PC-3 (cell line): Measurements from ENCODE around the gene ADORA3. TPM values are rescaled to one million over a fixed set of nuclear protein-coding genes. Genes with fewer than 3 reads are reported as not detected.

Experiments used
- ATAC-seq: fragments of 200-7000 bp; cut with Tn5 transposase; 2 replicates; pipeline ENCODE4 v1.9.1; 2020; ENCODE audit warnings: mild to moderate bottlenecking, moderate library complexity
- BruUV-seq: library from RNA; stranded (reverse); fragments of 400-500 nt; replicated peaks from 2 replicates; lab custom pipeline; 2021; lab: Mats Ljungman, UMichigan
- CTCF ChIA-PET: fragments of 300-600 bp; sonication (Branson Sonifier 250); formaldehyde crosslinking; loops from one replicate; lab custom pipeline; 2022; ENCODE audit warnings: antibody characterized with exemption; lab: Charles Lee
- POLR2A ChIA-PET: fragments of 300-600 bp; sonication (Branson Sonifier 250); formaldehyde crosslinking; loops from one replicate; lab custom pipeline; 2022; ENCODE audit warnings: antibody characterized with exemption; ENCODE audit not compliant: unreplicated experiment; lab: Charles Lee
- DNase-seq: peaks from one replicate; pipeline ENCODE4 v3.0.0-alpha.2; 2015
- H2AFZ ChIP-seq: fragments of 300-600 bp; sonication (generic); 2 replicates; pipeline ENCODE4 v1.6.0; 2016; ENCODE audit warnings: antibody characterized with exemption, low read length
- H3F3A ChIP-seq: fragments of 300-600 bp; sonication (generic); one replicate; pipeline ENCODE4 v1.6.0; 2017; ENCODE audit warnings: antibody characterized with exemption, low read length, control low read depth, mild to moderate bottlenecking; ENCODE audit not compliant: unreplicated experiment
- H3K27ac ChIP-seq: fragments of 300-600 bp; sonication (generic); 2 replicates; pipeline ENCODE4 v1.5.1; 2016; ENCODE audit warnings: mild to moderate bottlenecking, low read length
- H3K27me3 ChIP-seq: fragments of 300-600 bp; sonication (generic); 2 replicates; pipeline ENCODE4 v1.6.1; 2016; ENCODE audit warnings: low read length, mixed read lengths
- H3K36me3 ChIP-seq: fragments of 300-600 bp; sonication (generic); 2 replicates; pipeline ENCODE4 v1.6.1; 2016; ENCODE audit warnings: low read depth, mixed run types, low read length, mixed read lengths
- H3K4me1 ChIP-seq: fragments of 300-600 bp; sonication (generic); 2 replicates; pipeline ENCODE4 v1.5.1; 2016; ENCODE audit warnings: low read length; ENCODE audit not compliant: insufficient read depth
- H3K4me2 ChIP-seq: fragments of 300-600 bp; sonication (generic); 2 replicates; pipeline ENCODE4 v1.6.0; 2016; ENCODE audit warnings: low read length
- H3K4me3 ChIP-seq: fragments of 300-600 bp; sonication (generic); 2 replicates; pipeline ENCODE4 v1.5.1; 2016; ENCODE audit warnings: mild to moderate bottlenecking, low read length, mixed read lengths
- H3K79me2 ChIP-seq: fragments of 300-600 bp; sonication (generic); 2 replicates; pipeline ENCODE4 v1.6.1; 2017; ENCODE audit warnings: low read length, mixed read lengths
- H3K9ac ChIP-seq: fragments of 300-600 bp; sonication (generic); 2 replicates; pipeline ENCODE4 v1.6.0; 2016; ENCODE audit warnings: mild to moderate bottlenecking, low read length
- H3K9me2 ChIP-seq: fragments of 300-600 bp; sonication (generic); replicated peaks from 2 replicates; pipeline ENCODE4 v1.6.1; 2016; ENCODE audit warnings: mixed run types, low read length, mixed read lengths
- H3K9me3 ChIP-seq: fragments of 300-600 bp; sonication (generic); 2 replicates; pipeline ENCODE4 v1.6.1; 2016; ENCODE audit warnings: low read length, mixed read lengths
- H4K20me1 ChIP-seq: fragments of 300-600 bp; sonication (generic); 2 replicates; pipeline ENCODE4 v1.6.1; 2016; ENCODE audit warnings: low read length, mixed read lengths
- EZH2 ChIP-seq: fragments of 300-600 bp; sonication (generic); IDR thresholded peaks from one replicate; pipeline ENCODE4 v1.6.1; 2017; ENCODE audit warnings: antibody characterized with exemption, mild to moderate bottlenecking, low read length; ENCODE audit not compliant: unreplicated experiment
- EZH2phosphoT487 ChIP-seq: fragments of 300-600 bp; sonication (generic); IDR thresholded peaks from 2 replicates; pipeline ENCODE4 v1.6.1; 2018; ENCODE audit warnings: mild to moderate bottlenecking, antibody characterized with exemption, low read length, borderline replicate concordance
- intact Hi-C: fragments of 100-400 bp; cut with micrococcal nuclease; formaldehyde crosslinking; loops from 2 replicates; pipeline ENCODE4 v1.9.0; 2023
- total RNA-seq: library from RNA; depleted of rRNA; stranded (reverse); fragments of >200 nt; gene quantifications from 2 replicates; pipeline ENCODE4 v1.2.3, GENCODE V29; 2014
- TF ChIP-seq, protein P1 (sequence below): fragments of 300-600 bp; sonication (generic); conservative IDR thresholded peaks from 2 replicates; pipeline ENCODE4 v1.5.1; 2017; ENCODE audit warnings: antibody characterized with exemption, low read depth, mild to moderate bottlenecking, low read length

The ADORA3 gene
- total RNA-seq, 1 experiment from 2014 or later: not detected

DNA sequence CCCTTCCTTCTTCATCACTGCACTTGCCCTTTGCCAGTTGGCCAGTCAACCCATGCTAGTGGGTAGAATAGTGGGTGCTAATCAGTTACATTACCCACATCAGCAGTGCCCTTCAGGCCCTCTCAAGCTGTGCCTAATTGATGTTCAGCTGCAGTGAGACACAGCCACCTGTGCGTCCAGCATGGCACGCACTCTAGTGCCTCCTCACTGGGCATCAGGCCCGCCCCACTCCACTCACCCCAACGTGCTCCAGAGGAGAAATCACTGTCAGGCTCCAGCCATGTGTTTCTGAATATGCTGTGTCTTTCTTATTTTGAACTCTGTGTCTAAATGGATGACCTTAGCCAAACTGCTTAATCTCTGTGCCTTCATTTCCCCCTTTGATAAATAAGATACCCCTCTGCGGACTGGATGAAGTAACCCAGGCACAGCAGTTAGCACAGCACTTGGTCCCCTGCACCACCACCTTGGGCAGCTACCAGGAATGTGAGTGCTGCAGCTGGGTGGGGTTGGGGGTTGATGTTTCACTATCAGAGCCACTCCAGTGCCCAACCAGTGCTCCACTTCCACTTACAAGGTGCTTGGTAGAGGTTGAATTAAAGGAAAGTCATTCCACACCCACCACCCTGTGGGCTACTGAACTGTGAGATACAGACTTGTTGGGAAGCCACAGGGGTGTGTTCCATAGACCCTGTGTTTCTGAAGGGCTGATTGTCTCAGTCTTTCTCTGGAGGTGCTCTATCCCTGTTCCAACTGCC lies 8.9 kb upstream of the ADORA3 start:
- BruUV-seq: no TSS peak
- no peaks in the 10 kb centered on the region for H3K9me3 ChIP-seq

DNA sequence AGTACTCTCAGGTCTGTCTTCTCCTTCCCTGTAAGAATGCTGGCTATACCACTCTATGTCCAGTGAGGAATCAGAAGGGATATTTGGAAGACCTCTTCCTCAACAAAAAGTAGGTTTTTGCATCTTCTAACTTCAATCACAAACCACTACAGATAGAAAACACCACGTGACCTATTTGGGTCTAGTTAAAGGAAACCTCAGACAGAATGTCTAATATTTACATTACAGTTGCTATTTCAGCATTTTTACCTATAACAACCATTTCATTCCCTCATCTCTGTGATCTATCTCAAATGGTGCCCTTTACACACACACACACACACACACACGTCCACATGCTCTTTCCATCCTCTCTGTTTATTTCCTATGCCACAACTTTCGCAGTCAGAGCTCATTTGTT lies 7.9 kb upstream of the ADORA3 start:
- Histone ChIP-seq H3K36me3 (no peaks in the 10 kb centered on the region), H3K9me2 (no peaks in the 10 kb centered on the region), H3K9ac (no peak overlapping the region), H3K4me2 (no peak overlapping the region), H2AFZ (no peak overlapping the region), H3K9me3 (no peaks in the 10 kb centered on the region), H3K27me3 (no peaks in the 10 kb centered on the region), H3K4me1 (peaks cover 12% of the 10 kb centered on the region), H3K27ac (no peak overlapping the region), H3F3A (no peaks in the 10 kb centered on the region), H3K79me2 (no peaks in the 10 kb centered on the region), H4K20me1 (no peaks in the 10 kb centered on the region), H3K4me3 (no peak overlapping the region)
- DNase-seq (no peak), ATAC-seq (no peak)
- POLR2A ChIA-PET: no interaction called here
- no TSS peak for BruUV-seq
- TF ChIP-seq, protein P1, sequence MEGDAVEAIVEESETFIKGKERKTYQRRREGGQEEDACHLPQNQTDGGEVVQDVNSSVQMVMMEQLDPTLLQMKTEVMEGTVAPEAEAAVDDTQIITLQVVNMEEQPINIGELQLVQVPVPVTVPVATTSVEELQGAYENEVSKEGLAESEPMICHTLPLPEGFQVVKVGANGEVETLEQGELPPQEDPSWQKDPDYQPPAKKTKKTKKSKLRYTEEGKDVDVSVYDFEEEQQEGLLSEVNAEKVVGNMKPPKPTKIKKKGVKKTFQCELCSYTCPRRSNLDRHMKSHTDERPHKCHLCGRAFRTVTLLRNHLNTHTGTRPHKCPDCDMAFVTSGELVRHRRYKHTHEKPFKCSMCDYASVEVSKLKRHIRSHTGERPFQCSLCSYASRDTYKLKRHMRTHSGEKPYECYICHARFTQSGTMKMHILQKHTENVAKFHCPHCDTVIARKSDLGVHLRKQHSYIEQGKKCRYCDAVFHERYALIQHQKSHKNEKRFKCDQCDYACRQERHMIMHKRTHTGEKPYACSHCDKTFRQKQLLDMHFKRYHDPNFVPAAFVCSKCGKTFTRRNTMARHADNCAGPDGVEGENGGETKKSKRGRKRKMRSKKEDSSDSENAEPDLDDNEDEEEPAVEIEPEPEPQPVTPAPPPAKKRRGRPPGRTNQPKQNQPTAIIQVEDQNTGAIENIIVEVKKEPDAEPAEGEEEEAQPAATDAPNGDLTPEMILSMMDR: no peak
- TF ChIP-seq EZH2phosphoT487 (no peak), EZH2 (no peak)
- intact Hi-C loops: no loop called here
- CTCF ChIA-PET: no interaction called here

More for the DNA sequence above, 8.9 kb upstream of the ADORA3 start:
- Histone ChIP-seq H3K27me3 (no peaks in the 10 kb centered on the region), H3F3A (no peaks in the 10 kb centered on the region), H3K79me2 (no peaks in the 10 kb centered on the region), H3K36me3 (no peaks in the 10 kb centered on the region), H3K9ac (no peak overlapping the region), H4K20me1 (no peaks in the 10 kb centered on the region), H3K4me3 (no peak overlapping the region), H3K4me1 (peaks cover 8% of the 10 kb centered on the region), H3K9me2 (no peaks in the 10 kb centered on the region), H2AFZ (no peak overlapping the region), H3K27ac (no peak overlapping the region), H3K4me2 (no peak overlapping the region)
- ChIA-PET POLR2A (no interaction called here), CTCF (no interaction called here)
- no peak for TF ChIP-seq EZH2phosphoT487
- TF ChIP-seq, protein P1: no peak
- TF ChIP-seq EZH2: no peak
- ATAC-seq (no peak), DNase-seq (no peak)
- intact Hi-C loops: no loop called here

DNA sequence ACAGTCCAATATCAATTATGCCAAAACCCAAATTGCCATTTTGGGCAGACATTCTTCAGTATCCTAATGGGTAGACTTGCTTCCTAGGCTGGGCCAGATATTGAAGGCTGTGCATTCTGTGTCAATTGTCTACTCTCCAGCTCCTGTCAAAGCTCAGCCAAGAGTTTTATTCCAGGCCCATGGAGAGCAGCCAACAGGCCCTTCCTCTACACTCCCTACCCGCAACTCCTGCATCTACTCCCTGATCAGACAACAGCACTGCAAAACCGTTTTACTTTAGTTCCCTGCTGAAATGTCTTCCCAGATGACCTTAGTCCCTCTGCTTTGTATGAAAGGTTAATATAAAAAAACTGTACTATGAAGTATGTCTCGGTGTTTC lies 6.6 kb upstream of the ADORA3 start:
- no peaks in the 10 kb centered on the region for H3K27me3 ChIP-seq
- H3K9me3 ChIP-seq: no peaks in the 10 kb centered on the region
- H3K4me3 ChIP-seq: no peak overlapping the region
- no peaks in the 10 kb centered on the region for H3F3A ChIP-seq
- no peak overlapping the region for H3K9ac ChIP-seq
- ChIA-PET POLR2A (no interaction called here), CTCF (interaction anchor here (0.6 kb wide), 1 partner anchor 83 kb away, joined by 3 read pairs; no protein-coding TSS in a partner anchor)
- intact Hi-C loops: loop anchor here (2.0 kb wide), 2 partner anchors 195 to 259 kb away; no protein-coding TSS in a partner anchor
- peaks cover 12% of the 10 kb centered on the region for H3K4me1 ChIP-seq
- ATAC-seq: no peak
- TF ChIP-seq EZH2phosphoT487: no peak
- TF ChIP-seq, protein P1: no peak
- TF ChIP-seq EZH2: no peak
- H3K4me2 ChIP-seq: no peak overlapping the region
- no peaks in the 10 kb centered on the region for H3K36me3 ChIP-seq
- H2AFZ ChIP-seq: no peak overlapping the region
- H3K27ac ChIP-seq: no peak overlapping the region
- no peaks in the 10 kb centered on the region for H3K79me2 ChIP-seq
- BruUV-seq: no TSS peak
- no peaks in the 10 kb centered on the region for H4K20me1 ChIP-seq
- H3K9me2 ChIP-seq: no peaks in the 10 kb centered on the region
- no peak for DNase-seq
